Fibroblast of lung (primary cell): ENCODE measurements around the gene TNNI3. TPM values are rescaled to one million over a fixed set of nuclear protein-coding genes. Genes with fewer than 3 reads are reported as not detected.

ENCODE experiments used
- DNase-seq, 2 donors: peaks; one replicate each; pipeline versions ENCODE4 v3.0.0 to v3.0.0-alpha.2; 2010; ENCODE audit warnings: low read depth in 2 of 2
- H2AFZ ChIP-seq: 2 replicates; pipeline ENCODE4 v1.5.1; 2012; ENCODE audit warnings: low read length, control low read depth, inconsistent platforms
- H3K27ac ChIP-seq: 2 replicates; pipeline ENCODE4 v1.5.1; 2011; ENCODE audit warnings: low read length, control low read depth; ENCODE audit not compliant: insufficient read depth
- H3K27me3 ChIP-seq: 2 replicates; pipeline ENCODE4 v1.5.1; 2011; ENCODE audit warnings: mild to moderate bottlenecking, low read length; ENCODE audit not compliant: control insufficient read depth, insufficient read depth
- H3K36me3 ChIP-seq: 2 replicates; pipeline ENCODE4 v1.5.1; 2011; ENCODE audit warnings: low read length; ENCODE audit not compliant: control insufficient read depth, insufficient read depth
- H3K4me1 ChIP-seq: 2 replicates; pipeline ENCODE4 v1.5.1; 2011; ENCODE audit warnings: low read length; ENCODE audit not compliant: control insufficient read depth, insufficient read depth; ENCODE audit errors: extremely low read depth
- H3K4me2 ChIP-seq: 2 replicates; pipeline ENCODE4 v1.5.1; 2011; ENCODE audit warnings: low read length, control low read depth; ENCODE audit not compliant: insufficient read depth; ENCODE audit errors: extremely low read depth
- H3K4me3 ChIP-seq, 4 experiments: fragments of 200-600 bp in 1 of 4; sonication (generic) in 1 of 4; replicated peaks in 1 of 4; 2 replicates each; pipeline ENCODE4 v1.5.1; 2011 to 2016; ENCODE audit warnings: low read length in 4 of 4, low read depth in 3 of 4, mild to moderate bottlenecking in 3 of 4, control low read depth in 2 of 4, inconsistent platforms in 1 of 4, mixed read lengths in 1 of 4; ENCODE audit not compliant: insufficient read depth in 1 of 4; ENCODE audit errors: control extremely low read depth in 1 of 4
- H3K79me2 ChIP-seq: 2 replicates; pipeline ENCODE4 v1.5.1; 2012; ENCODE audit warnings: mild to moderate bottlenecking, low read length, inconsistent platforms; ENCODE audit not compliant: control insufficient read depth, insufficient read depth
- H3K9ac ChIP-seq: 2 replicates; pipeline ENCODE4 v1.5.1; 2011; ENCODE audit warnings: mild to moderate bottlenecking, low read length, control low read depth; ENCODE audit not compliant: insufficient read depth
- H3K9me3 ChIP-seq: 2 replicates; pipeline ENCODE4 v1.5.1; 2012; ENCODE audit warnings: low read depth, low read length; ENCODE audit not compliant: control insufficient read depth, insufficient read depth
- H4K20me1 ChIP-seq: 2 replicates; pipeline ENCODE4 v1.5.1; 2011; ENCODE audit warnings: low read length; ENCODE audit not compliant: control insufficient read depth, insufficient read depth; ENCODE audit errors: extremely low read depth
- EZH2 ChIP-seq: IDR thresholded peaks from 2 replicates; pipeline ENCODE4 v1.5.1; 2012; ENCODE audit warnings: low read length, control low read depth, mild to moderate bottlenecking; ENCODE audit errors: missing control alignments
- polyA plus RNA-seq, 2 donors: library from polyadenylated mRNA; depleted of rRNA in 1 of 2; stranded (reverse) in 1 of 2; unstranded in 1 of 2; fragments of >200 nt; gene quantifications; 2 replicates each; pipeline ENCODE4 v1.2.1, GENCODE V29; 2011 to 2012; ENCODE audit warnings: missing spikeins in 1 of 2
- total RNA-seq: library from RNA; depleted of rRNA; stranded (reverse); fragments of >200 nt; gene quantifications from 2 replicates; pipeline ENCODE4 v1.2.1, GENCODE V29; 2014
- TF ChIP-seq, protein P1 (sequence below), 2 donors: IDR thresholded peaks in 1 of 2; conservative IDR thresholded peaks in 1 of 2; 1 replicate in 1 of 2; 2 replicates in 1 of 2; pipeline ENCODE4 v1.5.1; 2011 to 2012; ENCODE audit warnings: low read length in 2 of 2, control low read depth in 1 of 2, inconsistent platforms in 1 of 2, low read depth in 1 of 2, mild to moderate bottlenecking in 1 of 2

Gene TNNI3
- total and polyA plus RNA-seq, 2 donors (not counting 1 experiment from before 2014, with no cell fraction given): not detected

DNA sequence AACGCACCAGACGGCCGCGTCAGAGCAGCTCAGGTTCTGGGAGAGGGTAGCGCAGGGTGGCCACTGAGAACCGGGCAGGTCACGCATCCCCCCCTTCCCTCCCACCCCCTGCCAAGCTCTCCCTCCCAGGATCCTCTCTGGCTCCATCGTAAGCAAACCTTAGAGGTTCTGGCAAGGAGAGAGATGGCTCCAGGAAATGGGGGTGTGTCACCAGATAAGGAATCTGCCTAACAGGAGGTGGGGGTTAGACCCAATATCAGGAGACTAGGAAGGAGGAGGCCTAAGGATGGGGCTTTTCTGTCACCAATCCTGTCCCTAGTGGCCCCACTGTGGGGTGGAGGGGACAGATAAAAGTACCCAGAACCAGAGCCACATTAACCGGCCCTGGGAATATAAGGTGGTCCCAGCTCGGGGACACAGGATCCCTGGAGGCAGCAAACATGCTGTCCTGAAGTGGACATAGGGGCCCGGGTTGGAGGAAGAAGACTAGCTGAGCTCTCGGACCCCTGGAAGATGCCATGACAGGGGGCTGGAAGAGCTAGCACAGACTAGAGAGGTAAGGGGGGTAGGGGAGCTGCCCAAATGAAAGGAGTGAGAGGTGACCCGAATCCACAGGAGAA, 42.0 kb downstream of the TNNI3 start:
- peak overlapping the region; percentile 78 for H3K27ac ChIP-seq
- peak overlapping the region; percentile 94 for H3K4me2 ChIP-seq
- no peaks in the 10 kb centered on the region for H3K9me3 ChIP-seq
- peak in 1 of 2 donors; percentile 49 for DNase-seq
- no peaks in the 10 kb centered on the region for H3K27me3 ChIP-seq
- TF ChIP-seq, protein P1, sequence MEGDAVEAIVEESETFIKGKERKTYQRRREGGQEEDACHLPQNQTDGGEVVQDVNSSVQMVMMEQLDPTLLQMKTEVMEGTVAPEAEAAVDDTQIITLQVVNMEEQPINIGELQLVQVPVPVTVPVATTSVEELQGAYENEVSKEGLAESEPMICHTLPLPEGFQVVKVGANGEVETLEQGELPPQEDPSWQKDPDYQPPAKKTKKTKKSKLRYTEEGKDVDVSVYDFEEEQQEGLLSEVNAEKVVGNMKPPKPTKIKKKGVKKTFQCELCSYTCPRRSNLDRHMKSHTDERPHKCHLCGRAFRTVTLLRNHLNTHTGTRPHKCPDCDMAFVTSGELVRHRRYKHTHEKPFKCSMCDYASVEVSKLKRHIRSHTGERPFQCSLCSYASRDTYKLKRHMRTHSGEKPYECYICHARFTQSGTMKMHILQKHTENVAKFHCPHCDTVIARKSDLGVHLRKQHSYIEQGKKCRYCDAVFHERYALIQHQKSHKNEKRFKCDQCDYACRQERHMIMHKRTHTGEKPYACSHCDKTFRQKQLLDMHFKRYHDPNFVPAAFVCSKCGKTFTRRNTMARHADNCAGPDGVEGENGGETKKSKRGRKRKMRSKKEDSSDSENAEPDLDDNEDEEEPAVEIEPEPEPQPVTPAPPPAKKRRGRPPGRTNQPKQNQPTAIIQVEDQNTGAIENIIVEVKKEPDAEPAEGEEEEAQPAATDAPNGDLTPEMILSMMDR (conservative IDR thresholded peaks at IDR 0.05 in 1 of 2, IDR thresholded peaks at IDR 0.05 in 1 of 2; ENCODE audit: low read depth in 1 of 2, low read length in 2 of 2): no peak
- TF ChIP-seq EZH2: no peak
- peaks cover 56% of the 10 kb centered on the region for H3K79me2 ChIP-seq
- H3K36me3 ChIP-seq: peaks cover 4% of the 10 kb centered on the region
- no peak overlapping the region for H2AFZ ChIP-seq
- H4K20me1 ChIP-seq: no peaks in the 10 kb centered on the region
- H3K9ac ChIP-seq: peak overlapping the region; percentile 91
- H3K4me3 ChIP-seq: peak overlapping the region; percentile 60 to 93 (median 80)
- H3K4me1 ChIP-seq: peaks cover 19% of the 10 kb centered on the region

DNA sequence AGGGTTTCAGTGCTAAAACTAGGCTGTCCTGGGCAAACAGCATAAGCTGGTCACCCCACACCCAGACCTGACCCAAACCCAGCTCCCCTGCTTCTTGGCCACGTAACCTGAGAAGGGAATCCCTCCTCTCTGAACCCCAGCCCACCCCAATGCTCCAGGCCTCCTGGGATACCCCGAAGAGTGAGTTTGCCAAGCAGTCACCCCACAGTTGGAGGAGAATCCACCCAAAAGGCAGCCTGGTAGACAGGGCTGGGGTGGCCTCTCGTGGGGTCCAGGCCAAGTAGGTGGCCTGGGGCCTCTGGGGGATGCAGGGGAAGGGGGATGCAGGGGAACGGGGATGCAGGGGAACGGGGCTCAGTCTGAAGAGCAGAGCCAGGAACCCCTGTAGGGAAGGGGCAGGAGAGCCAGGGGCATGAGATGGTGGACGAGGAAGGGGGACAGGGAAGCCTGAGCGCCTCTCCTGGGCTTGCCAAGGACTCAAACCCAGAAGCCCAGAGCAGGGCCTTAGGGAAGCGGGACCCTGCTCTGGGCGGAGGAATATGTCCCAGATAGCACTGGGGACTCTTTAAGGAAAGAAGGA, 42.9 kb downstream of the TNNI3 start:
- peaks cover 19% of the 10 kb centered on the region for H3K4me1 ChIP-seq
- H3K9ac ChIP-seq: peak overlapping the region; percentile 28
- H3K27ac ChIP-seq: peak overlapping the region; percentile 85

DNA sequence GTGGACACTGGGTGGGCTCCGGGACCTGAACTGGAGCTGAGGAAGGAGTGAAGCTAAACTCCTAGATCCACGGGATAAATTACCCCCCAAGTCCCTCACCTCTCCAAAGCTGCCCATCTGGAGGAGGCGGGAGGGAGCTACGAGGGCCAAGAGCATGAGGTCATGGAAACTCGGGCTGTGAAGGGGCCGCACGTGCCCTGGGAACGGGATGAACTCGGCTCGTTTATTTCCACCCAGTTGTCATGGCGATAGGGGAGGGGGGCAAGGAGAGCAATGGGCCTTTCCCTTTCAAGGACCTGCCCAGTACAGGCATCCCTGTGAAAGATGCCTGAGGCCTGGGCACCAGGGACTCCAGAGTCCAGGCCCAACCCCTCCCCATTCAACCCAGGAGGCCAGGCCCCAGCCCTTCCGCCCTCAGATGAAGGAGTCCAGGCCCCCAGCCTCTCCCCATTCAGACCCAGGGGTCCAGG, 43.9 kb downstream of the TNNI3 start:
- H2AFZ ChIP-seq: no peak overlapping the region
- TF ChIP-seq, protein P1 (conservative IDR thresholded peaks at IDR 0.05 in 1 of 2, IDR thresholded peaks at IDR 0.05 in 1 of 2; ENCODE audit: low read depth in 1 of 2, low read length in 2 of 2): no peak
- TF ChIP-seq EZH2: no peak
- peaks cover 19% of the 10 kb centered on the region for H3K4me1 ChIP-seq
- H3K4me2 ChIP-seq: no peak overlapping the region
- DNase-seq: peak; percentile 83 to 94
- H3K27ac ChIP-seq: peak overlapping the region; percentile 85
- H3K79me2 ChIP-seq: peaks cover 67% of the 10 kb centered on the region
- H4K20me1 ChIP-seq: no peaks in the 10 kb centered on the region
- H3K36me3 ChIP-seq: peaks cover 13% of the 10 kb centered on the region
- no peaks in the 10 kb centered on the region for H3K27me3 ChIP-seq
- H3K9me3 ChIP-seq: no peaks in the 10 kb centered on the region
- H3K4me3 ChIP-seq: peak overlapping the region in 1 of 4 experiments; percentile 28
- H3K9ac ChIP-seq: peak overlapping the region; percentile 48

More for the DNA sequence above, 42.9 kb downstream of the TNNI3 start:
- Histone ChIP-seq H3K4me3 (peak overlapping the region in 1 of 4 experiments; percentile 82), H3K9me3 (no peaks in the 10 kb centered on the region), H3K4me2 (peak overlapping the region; percentile 49), H3K79me2 (peaks cover 63% of the 10 kb centered on the region), H4K20me1 (no peaks in the 10 kb centered on the region), H3K36me3 (peaks cover 10% of the 10 kb centered on the region), H2AFZ (no peak overlapping the region), H3K27me3 (no peaks in the 10 kb centered on the region)
- no peak for DNase-seq
- TF ChIP-seq, protein P1 (conservative IDR thresholded peaks at IDR 0.05 in 1 of 2, IDR thresholded peaks at IDR 0.05 in 1 of 2; ENCODE audit: low read depth in 1 of 2, low read length in 2 of 2): no peak
- TF ChIP-seq EZH2: no peak
